Liver (tissue), 9 donors: ENCODE data around the gene PARP15. TPM values are rescaled to one million over a fixed set of nuclear protein-coding genes. Genes with fewer than 3 reads are reported as not detected.

Experiments
- DNase-seq: peaks from one replicate; pipeline ENCODE4 v3.0.0-alpha.2; 2017; ENCODE audit warnings: low spot score
- H3K27ac ChIP-seq, 2 donors: one replicate each; pipeline ENCODE4 v1.7.0; 2013; ENCODE audit warnings: inconsistent platforms in 2 of 2, low read length in 2 of 2, control low read depth in 1 of 2, low read depth in 1 of 2, mild to moderate bottlenecking in 1 of 2
- H3K27me3 ChIP-seq, 4 donors: one replicate each; pipeline versions ENCODE4 v1.6.1 to v1.7.0; 2013; ENCODE audit warnings: low read length in 3 of 4, inconsistent platforms in 1 of 4, mild to moderate bottlenecking in 1 of 4, moderate library complexity in 1 of 4; ENCODE audit not compliant: control insufficient read depth in 4 of 4, insufficient read depth in 4 of 4
- H3K36me3 ChIP-seq, 4 donors: one replicate each; pipeline versions ENCODE4 v1.6.1 to v1.7.0; 2013; ENCODE audit warnings: low read length in 3 of 4, mild to moderate bottlenecking in 3 of 4, low read depth in 1 of 4, moderate library complexity in 1 of 4; ENCODE audit not compliant: control insufficient read depth in 4 of 4, insufficient read depth in 3 of 4
- H3K4me1 ChIP-seq, 4 donors: one replicate each; pipeline versions ENCODE4 v1.6.1 to v1.7.0; 2013; ENCODE audit warnings: low read length in 3 of 4, mild to moderate bottlenecking in 3 of 4, moderate library complexity in 1 of 4; ENCODE audit not compliant: control insufficient read depth in 4 of 4, insufficient read depth in 4 of 4
- H3K4me3 ChIP-seq, 3 donors: one replicate each; pipeline versions ENCODE4 v1.6.1 to v1.7.0; 2013; ENCODE audit warnings: low read length in 3 of 3, control low read depth in 1 of 3, low read depth in 1 of 3, mild to moderate bottlenecking in 1 of 3
- H3K9ac ChIP-seq, 2 donors: one replicate each; pipeline ENCODE4 v1.7.0; 2013; ENCODE audit warnings: low read length in 2 of 2, mild to moderate bottlenecking in 2 of 2, moderate library complexity in 2 of 2, control low read depth in 1 of 2, low read depth in 1 of 2
- H3K9me3 ChIP-seq, 4 donors: one replicate each; pipeline versions ENCODE4 v1.6.1 to v1.7.0; 2013; ENCODE audit warnings: low read length in 3 of 4; ENCODE audit not compliant: control insufficient read depth in 4 of 4
- ATF3 ChIP-seq: IDR thresholded peaks from 2 replicates; pipeline ENCODE4 v1.6.1; 2016; ENCODE audit warnings: antibody characterized with exemption
- CTCF ChIP-seq: fragments of 150-350 bp; IDR thresholded peaks from 2 replicates; pipeline ENCODE4 v1.5.1; 2017; ENCODE audit warnings: improper control_type of control experiment, low read depth, low read length; ENCODE audit not compliant: missing input control
- EGR1 ChIP-seq, 2 donors: IDR thresholded peaks; 2 replicates each; pipeline ENCODE4 v1.6.1; 2016 to 2018; ENCODE audit warnings: antibody characterized with exemption in 2 of 2, low read depth in 2 of 2
- FOXA1 ChIP-seq: IDR thresholded peaks from 2 replicates; pipeline ENCODE4 v1.6.1; 2016; ENCODE audit warnings: antibody characterized with exemption
- FOXA2 ChIP-seq: IDR thresholded peaks from 2 replicates; pipeline ENCODE4 v1.6.1; 2016; ENCODE audit warnings: antibody characterized with exemption
- GABPA ChIP-seq, 2 donors: IDR thresholded peaks in 1 of 2; conservative IDR thresholded peaks in 1 of 2; 2 replicates each; pipeline ENCODE4 v1.6.1; 2016; ENCODE audit warnings: antibody characterized with exemption in 2 of 2, mild to moderate bottlenecking in 1 of 2, moderate library complexity in 1 of 2
- HNF4A ChIP-seq, 2 donors: conservative IDR thresholded peaks; 2 replicates each; pipeline ENCODE4 v1.6.1; 2016; ENCODE audit warnings: antibody characterized with exemption in 2 of 2, mild to moderate bottlenecking in 2 of 2
- HNF4G ChIP-seq: IDR thresholded peaks from 2 replicates; pipeline ENCODE4 v1.6.1; 2016; ENCODE audit warnings: antibody characterized with exemption
- JUND ChIP-seq, 2 donors: IDR thresholded peaks; 2 replicates each; pipeline ENCODE4 v1.6.1; 2016; ENCODE audit warnings: antibody characterized with exemption in 2 of 2
- MAX ChIP-seq: IDR thresholded peaks from 2 replicates; pipeline ENCODE4 v1.6.1; 2016; ENCODE audit warnings: antibody characterized with exemption
- NR2F2 ChIP-seq: IDR thresholded peaks from 2 replicates; pipeline ENCODE4 v1.6.1; 2016; ENCODE audit warnings: antibody characterized with exemption
- RAD21 ChIP-seq, 2 donors: IDR thresholded peaks; 2 replicates each; pipeline ENCODE4 v1.6.1; 2016; ENCODE audit warnings: antibody characterized with exemption in 2 of 2, mild to moderate bottlenecking in 2 of 2
- REST ChIP-seq: IDR thresholded peaks from 2 replicates; pipeline ENCODE4 v1.6.1; 2016; ENCODE audit warnings: antibody characterized with exemption, mild to moderate bottlenecking
- RXRA ChIP-seq, 2 donors: IDR thresholded peaks; 2 replicates each; pipeline ENCODE4 v1.6.1; 2017 to 2018; ENCODE audit warnings: antibody characterized with exemption in 2 of 2, mild to moderate bottlenecking in 1 of 2
- SP1 ChIP-seq: IDR thresholded peaks from 2 replicates; pipeline ENCODE4 v1.6.1; 2018; ENCODE audit warnings: antibody characterized with exemption, mild to moderate bottlenecking
- TAF1 ChIP-seq: conservative IDR thresholded peaks from 2 replicates; pipeline ENCODE4 v1.6.1; 2016; ENCODE audit warnings: antibody characterized with exemption, mild to moderate bottlenecking
- YY1 ChIP-seq: IDR thresholded peaks from 2 replicates; pipeline ENCODE4 v1.6.1; 2016; ENCODE audit warnings: antibody characterized with exemption, mild to moderate bottlenecking
- ZBTB33 ChIP-seq: IDR thresholded peaks from 2 replicates; pipeline ENCODE4 v1.6.1; 2016; ENCODE audit warnings: antibody characterized with exemption
- WGBS: extraction: QIAGEN DNeasy Blood & Tissue Kit; methylation state at CpG from one replicate; pipeline ENCODE4 v1.1.7; 2013; 5-methylcytosine and 5-hydroxymethylcytosine counted together
- polyA plus RNA-seq, 2 donors: library from polyadenylated mRNA; stranded (reverse) in 1 of 2; unstranded in 1 of 2; fragments of 200-250 nt in 1 of 2; fragments of >200 nt in 1 of 2; fragmentation: Nextera tagmentation in 1 of 2; extraction: Ambion mirVana in 1 of 2; gene quantifications; one replicate each; pipeline versions ENCODE4 v1.2.1 to v1.2.3, GENCODE V29; 2013 to 2015
- total RNA-seq, 2 donors: library from RNA; depleted of rRNA; stranded (reverse); fragments of >200 nt; gene quantifications; one replicate each; pipeline ENCODE4 v1.2.3, GENCODE V29; 2014
- donor health status: healthy.
- donor health status: healthy.
- donor health status: healthy.
- donor health status: healthy.
- donor health status: healthy.

The PARP15 gene
- total and polyA plus RNA-seq, 4 donors = 0.28 to 3.3 (median 2.5) TPM

- Histone ChIP-seq H3K9me3 (no peaks in the 10 kb centered on the region), H3K27me3 (no peaks in the 10 kb centered on the region), H3K36me3 (no peaks in the 10 kb centered on the region), H3K4me1 (peaks cover 0 to 19% (median 11%) of the 10 kb centered on the region in 4 donors), H3K4me3 (no peak overlapping the region), H3K9ac (no peak overlapping the region), H3K27ac (no peak overlapping the region)
- DNase-seq = no peak
- no peak for TF ChIP-seq RAD21 (IDR thresholded peaks at IDR 0.05)
- TF ChIP-seq EGR1 (IDR thresholded peaks at IDR 0.05; ENCODE audit: low read depth in 2 of 2) = no peak
- TF ChIP-seq HNF4G = no peak
- no peak for TF ChIP-seq FOXA2
- no peak for TF ChIP-seq TAF1
- no peak for TF ChIP-seq HNF4A (conservative IDR thresholded peaks at IDR 0.05)
- TF ChIP-seq JUND (IDR thresholded peaks at IDR 0.05) = no peak
- no peak for TF ChIP-seq YY1
- no peak for TF ChIP-seq SP1
- no peak for TF ChIP-seq FOXA1
- no peak for TF ChIP-seq ATF3
- no peak for TF ChIP-seq GABPA (IDR thresholded peaks at IDR 0.05 in 1 of 2, conservative IDR thresholded peaks at IDR 0.05 in 1 of 2)
- no peak for TF ChIP-seq RXRA (IDR thresholded peaks at IDR 0.05)
- no peak for TF ChIP-seq NR2F2
- TF ChIP-seq CTCF = no peak
- TF ChIP-seq ZBTB33 = no peak
- TF ChIP-seq MAX = no peak
- no peak for TF ChIP-seq REST
- 72% methylated on average over 2 of the region's 2 CpGs for WGBS
Observed at GRCh38 chr3:122676759-122677158, 99.3 kb downstream of the PARP15 start.
